Measurements from ENCODE around the gene GABRB2. TPM values are rescaled to one million over a fixed set of nuclear protein-coding genes. Genes with fewer than 3 reads are reported as not detected.

GABRB2 gene
- total RNA-seq, 1 experiment from 2014 or later: not detected

DNA sequence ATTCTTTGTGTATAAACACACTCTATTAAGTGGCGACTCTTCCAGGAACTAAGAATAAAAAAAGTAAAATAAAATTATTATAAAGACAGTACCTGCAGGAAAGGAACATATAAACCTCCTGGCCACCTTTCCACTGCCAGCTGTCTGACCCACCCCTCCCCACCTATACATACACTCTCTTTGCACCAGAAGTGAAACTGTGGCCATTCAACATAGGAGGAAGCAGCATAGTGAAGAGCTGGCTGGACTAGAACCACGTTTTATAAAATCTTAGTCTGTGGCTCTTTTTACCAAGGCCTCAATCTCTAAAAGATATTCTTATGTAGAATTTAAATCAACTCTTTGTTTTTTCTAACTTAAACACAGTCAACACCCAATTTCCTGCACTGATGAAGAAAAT, 289.6 kb downstream of the GABRB2 start:
- Histone ChIP-seq H2AFZ (ENCODE audit: low read depth, low read length, poor library complexity, severe bottlenecking) (no peak overlapping the region), H3K36me3 (ENCODE audit: control insufficient read depth in 1 of 2, insufficient read depth in 2 of 2, low read length in 2 of 2) (no peaks in the 10 kb centered on the region), H3K9me2 (ENCODE audit: insufficient read depth) (no peaks in the 10 kb centered on the region), H3K27ac (ENCODE audit: low read depth, low read length) (no peak overlapping the region), H3K4me2 (ENCODE audit: low read length) (no peak overlapping the region), H4K20me1 (ENCODE audit: insufficient read depth) (no peaks in the 10 kb centered on the region), H3K9me3 (ENCODE audit: control insufficient read depth in 1 of 2, insufficient read depth in 1 of 2, low read depth in 1 of 2, low read length in 2 of 2) (peaks cover 0 to 8% of the 10 kb centered on the region in 2 experiments; a peak in 1 of 4 replicates), H3K9ac (ENCODE audit: low read length) (no peak overlapping the region), H3K4me1 (ENCODE audit: control insufficient read depth in 1 of 2, insufficient read depth in 2 of 2, low read length in 2 of 2) (no peaks in the 10 kb centered on the region), H3K79me2 (ENCODE audit: insufficient read depth, low read length) (no peaks in the 10 kb centered on the region), H3K4me3 (replicated peaks in 1 of 2; ENCODE audit: low read depth in 1 of 2, low read length in 2 of 2) (no peak overlapping the region), H3K27me3 (ENCODE audit: insufficient read depth, low read length) (no peaks in the 10 kb centered on the region)
- ChIA-PET RAD21 (ENCODE audit: low non-redundant PET in 1 of 2, low total read pairs in 2 of 2, uncharacterized antibody in 2 of 2, unreplicated experiment in 2 of 2) (no interaction called here), POLR2A (no interaction called here), CTCF (no interaction called here)
- TF ChIP-seq, protein P1, sequence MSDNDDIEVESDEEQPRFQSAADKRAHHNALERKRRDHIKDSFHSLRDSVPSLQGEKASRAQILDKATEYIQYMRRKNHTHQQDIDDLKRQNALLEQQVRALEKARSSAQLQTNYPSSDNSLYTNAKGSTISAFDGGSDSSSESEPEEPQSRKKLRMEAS (IDR thresholded peaks at IDR 0.05): no peak
- TF ChIP-seq CBX3 (IDR thresholded peaks at IDR 0.05; ENCODE audit: low read depth) (no peak), EZH2phosphoT487 (IDR thresholded peaks at IDR 0.05; ENCODE audit: borderline replicate concordance) (no peak), POLR2AphosphoS5 (IDR thresholded peaks at IDR 0.05; ENCODE audit: low read depth, low read length) (no peak), TCF7L2 (IDR thresholded peaks at IDR 0.05; ENCODE audit: borderline replicate concordance, extremely low read depth, insufficient read depth, insufficient read length) (no peak), CEBPB (IDR thresholded peaks at IDR 0.05; ENCODE audit: low read depth) (no peak), ZNF274 (IDR thresholded peaks at IDR 0.05; ENCODE audit: low read depth, low read length) (no peak), POLR2A (IDR thresholded peaks at IDR 0.05; ENCODE audit: borderline replicate concordance, extremely low read depth, insufficient read depth, insufficient read length) (no peak), JUND (IDR thresholded peaks at IDR 0.05) (no peak), EGR1 (IDR thresholded peaks at IDR 0.05; ENCODE audit: low read depth) (no peak), SRF (IDR thresholded peaks at IDR 0.05; ENCODE audit: low read depth) (no peak), SP1 (IDR thresholded peaks at IDR 0.05; ENCODE audit: low read depth) (no peak), EZH2 (IDR thresholded peaks at IDR 0.05) (no peak), SIN3A (IDR thresholded peaks at IDR 0.05; ENCODE audit: low read depth) (no peak), RAD21 (IDR thresholded peaks at IDR 0.05; ENCODE audit: low read depth) (no peak)
- TF ChIP-seq, protein P2, sequence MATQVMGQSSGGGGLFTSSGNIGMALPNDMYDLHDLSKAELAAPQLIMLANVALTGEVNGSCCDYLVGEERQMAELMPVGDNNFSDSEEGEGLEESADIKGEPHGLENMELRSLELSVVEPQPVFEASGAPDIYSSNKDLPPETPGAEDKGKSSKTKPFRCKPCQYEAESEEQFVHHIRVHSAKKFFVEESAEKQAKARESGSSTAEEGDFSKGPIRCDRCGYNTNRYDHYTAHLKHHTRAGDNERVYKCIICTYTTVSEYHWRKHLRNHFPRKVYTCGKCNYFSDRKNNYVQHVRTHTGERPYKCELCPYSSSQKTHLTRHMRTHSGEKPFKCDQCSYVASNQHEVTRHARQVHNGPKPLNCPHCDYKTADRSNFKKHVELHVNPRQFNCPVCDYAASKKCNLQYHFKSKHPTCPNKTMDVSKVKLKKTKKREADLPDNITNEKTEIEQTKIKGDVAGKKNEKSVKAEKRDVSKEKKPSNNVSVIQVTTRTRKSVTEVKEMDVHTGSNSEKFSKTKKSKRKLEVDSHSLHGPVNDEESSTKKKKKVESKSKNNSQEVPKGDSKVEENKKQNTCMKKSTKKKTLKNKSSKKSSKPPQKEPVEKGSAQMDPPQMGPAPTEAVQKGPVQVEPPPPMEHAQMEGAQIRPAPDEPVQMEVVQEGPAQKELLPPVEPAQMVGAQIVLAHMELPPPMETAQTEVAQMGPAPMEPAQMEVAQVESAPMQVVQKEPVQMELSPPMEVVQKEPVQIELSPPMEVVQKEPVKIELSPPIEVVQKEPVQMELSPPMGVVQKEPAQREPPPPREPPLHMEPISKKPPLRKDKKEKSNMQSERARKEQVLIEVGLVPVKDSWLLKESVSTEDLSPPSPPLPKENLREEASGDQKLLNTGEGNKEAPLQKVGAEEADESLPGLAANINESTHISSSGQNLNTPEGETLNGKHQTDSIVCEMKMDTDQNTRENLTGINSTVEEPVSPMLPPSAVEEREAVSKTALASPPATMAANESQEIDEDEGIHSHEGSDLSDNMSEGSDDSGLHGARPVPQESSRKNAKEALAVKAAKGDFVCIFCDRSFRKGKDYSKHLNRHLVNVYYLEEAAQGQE (IDR thresholded peaks at IDR 0.05; ENCODE audit: low read depth): no peak
- TF ChIP-seq, protein P3, sequence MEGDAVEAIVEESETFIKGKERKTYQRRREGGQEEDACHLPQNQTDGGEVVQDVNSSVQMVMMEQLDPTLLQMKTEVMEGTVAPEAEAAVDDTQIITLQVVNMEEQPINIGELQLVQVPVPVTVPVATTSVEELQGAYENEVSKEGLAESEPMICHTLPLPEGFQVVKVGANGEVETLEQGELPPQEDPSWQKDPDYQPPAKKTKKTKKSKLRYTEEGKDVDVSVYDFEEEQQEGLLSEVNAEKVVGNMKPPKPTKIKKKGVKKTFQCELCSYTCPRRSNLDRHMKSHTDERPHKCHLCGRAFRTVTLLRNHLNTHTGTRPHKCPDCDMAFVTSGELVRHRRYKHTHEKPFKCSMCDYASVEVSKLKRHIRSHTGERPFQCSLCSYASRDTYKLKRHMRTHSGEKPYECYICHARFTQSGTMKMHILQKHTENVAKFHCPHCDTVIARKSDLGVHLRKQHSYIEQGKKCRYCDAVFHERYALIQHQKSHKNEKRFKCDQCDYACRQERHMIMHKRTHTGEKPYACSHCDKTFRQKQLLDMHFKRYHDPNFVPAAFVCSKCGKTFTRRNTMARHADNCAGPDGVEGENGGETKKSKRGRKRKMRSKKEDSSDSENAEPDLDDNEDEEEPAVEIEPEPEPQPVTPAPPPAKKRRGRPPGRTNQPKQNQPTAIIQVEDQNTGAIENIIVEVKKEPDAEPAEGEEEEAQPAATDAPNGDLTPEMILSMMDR (IDR thresholded peaks at IDR 0.05 in 2 of 3, conservative IDR thresholded peaks at IDR 0.05 in 1 of 3; ENCODE audit: borderline replicate concordance in 1 of 3, insufficient read depth in 1 of 3, low read depth in 2 of 3, low read length in 2 of 3): no peak
- TF ChIP-seq, protein P4, sequence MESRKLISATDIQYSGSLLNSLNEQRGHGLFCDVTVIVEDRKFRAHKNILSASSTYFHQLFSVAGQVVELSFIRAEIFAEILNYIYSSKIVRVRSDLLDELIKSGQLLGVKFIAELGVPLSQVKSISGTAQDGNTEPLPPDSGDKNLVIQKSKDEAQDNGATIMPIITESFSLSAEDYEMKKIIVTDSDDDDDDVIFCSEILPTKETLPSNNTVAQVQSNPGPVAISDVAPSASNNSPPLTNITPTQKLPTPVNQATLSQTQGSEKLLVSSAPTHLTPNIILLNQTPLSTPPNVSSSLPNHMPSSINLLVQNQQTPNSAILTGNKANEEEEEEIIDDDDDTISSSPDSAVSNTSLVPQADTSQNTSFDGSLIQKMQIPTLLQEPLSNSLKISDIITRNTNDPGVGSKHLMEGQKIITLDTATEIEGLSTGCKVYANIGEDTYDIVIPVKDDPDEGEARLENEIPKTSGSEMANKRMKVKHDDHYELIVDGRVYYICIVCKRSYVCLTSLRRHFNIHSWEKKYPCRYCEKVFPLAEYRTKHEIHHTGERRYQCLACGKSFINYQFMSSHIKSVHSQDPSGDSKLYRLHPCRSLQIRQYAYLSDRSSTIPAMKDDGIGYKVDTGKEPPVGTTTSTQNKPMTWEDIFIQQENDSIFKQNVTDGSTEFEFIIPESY (IDR thresholded peaks at IDR 0.05; ENCODE audit: extremely low read depth, insufficient replicate concordance, low read length): no peak
- TF ChIP-seq, protein P5, sequence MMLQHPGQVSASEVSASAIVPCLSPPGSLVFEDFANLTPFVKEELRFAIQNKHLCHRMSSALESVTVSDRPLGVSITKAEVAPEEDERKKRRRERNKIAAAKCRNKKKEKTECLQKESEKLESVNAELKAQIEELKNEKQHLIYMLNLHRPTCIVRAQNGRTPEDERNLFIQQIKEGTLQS (IDR thresholded peaks at IDR 0.05): no peak
- no peak for ATAC-seq
- intact Hi-C loops (cut with micrococcal nuclease): no loop called here
- no peak for DNase-seq (ENCODE audit: low read depth, low spot score)
- BruUV-seq (replicated peaks): no TSS peak
